GM19372 (cell line): ENCODE measurements around the gene LDAF1.
"Not testable (repeated sequence)": the region's sequence is repeated elsewhere in the genome, so short reads cannot be mapped to it uniquely, and the experiment has no call there.

Experiments used
- ATAC-seq: cut with Tn5 transposase; IDR thresholded peaks from one replicate; pipeline ENCODE4 v1.9.1; 2021; ENCODE audit warnings: mild to moderate bottlenecking, low read depth, moderate library complexity; ENCODE audit not compliant: unreplicated experiment

The LDAF1 gene

DNA sequence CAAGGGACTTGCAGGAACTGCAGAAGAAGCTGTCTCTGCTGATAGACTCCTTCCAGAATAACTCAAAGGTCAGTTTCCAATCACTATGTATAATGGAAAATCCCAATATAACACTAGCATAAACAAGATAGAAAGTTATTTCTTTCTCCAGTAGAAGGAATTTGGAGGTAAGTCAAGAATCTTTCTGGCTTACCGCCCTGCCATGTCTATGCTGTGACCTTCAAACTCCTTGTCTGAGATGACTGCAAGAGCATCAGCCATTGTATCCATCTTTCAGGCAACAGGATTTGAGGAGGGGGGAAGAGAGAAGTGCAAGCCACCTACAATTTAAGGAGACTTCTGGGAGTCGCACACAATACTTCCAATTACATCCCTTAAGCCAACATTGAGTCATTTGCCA, 2.7 kb downstream of the LDAF1 start:
- ATAC-seq, result no peak

DNA sequence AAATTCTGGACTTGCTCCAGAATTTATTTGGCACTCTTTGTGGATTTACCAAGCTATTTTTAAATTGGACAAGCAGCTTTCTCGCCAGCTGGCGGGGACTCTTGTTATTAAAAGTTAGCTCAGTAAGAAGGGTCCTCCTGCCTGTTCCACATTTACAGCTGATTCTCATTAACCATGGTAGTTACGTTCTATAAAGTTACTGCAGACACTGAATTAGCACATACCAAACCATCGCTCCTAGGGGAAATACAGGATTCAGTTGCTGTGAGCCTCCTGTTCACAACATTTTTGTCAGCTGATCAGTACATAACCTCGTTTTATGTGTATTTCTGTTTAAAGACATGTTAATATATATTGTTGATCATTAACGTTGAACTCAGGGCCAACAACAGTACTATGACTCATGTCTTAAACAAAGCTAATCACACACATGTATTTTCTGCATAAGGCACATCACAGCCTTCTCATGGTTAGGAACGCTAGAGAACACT, 4.2 kb downstream of the LDAF1 start:
- ATAC-seq, result no peak

- ATAC-seq, result no peak
Observed at GRCh38 chr16:21163576-21163975, 5.1 kb downstream of the LDAF1 start.

GRCh38 chr16:21164521-21165168, 6.2 kb downstream of the LDAF1 start:
- no peak for ATAC-seq

DNA sequence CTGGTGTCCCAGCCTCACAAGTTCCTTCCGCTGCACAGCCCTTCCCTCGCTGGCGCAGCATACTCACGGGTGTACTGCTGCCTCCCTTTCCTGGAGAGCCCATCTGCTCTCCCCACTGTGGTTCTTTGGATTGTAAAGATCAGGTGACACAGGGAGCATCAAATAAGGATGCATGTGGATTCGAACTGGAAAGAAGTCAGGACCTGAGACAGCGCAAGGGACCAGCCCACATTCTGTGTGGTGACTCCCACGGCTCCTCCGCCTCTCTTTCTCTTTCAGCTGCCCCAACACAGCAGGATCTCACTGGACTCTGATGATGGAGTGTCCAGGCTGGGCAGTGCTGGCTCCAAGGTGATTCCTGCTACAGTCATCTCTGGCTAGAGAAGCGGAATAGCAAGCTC, 8.1 kb downstream of the LDAF1 start:
- ATAC-seq, result no peak

GRCh38 chr16:21167360-21167759, 8.9 kb downstream of the LDAF1 start:
- ATAC-seq, result no peak

GRCh38 chr16:21167929-21168602, 9.6 kb downstream of the LDAF1 start:
- no peak for ATAC-seq

- ATAC-seq, result no peak
Observed at GRCh38 chr16:21169249-21169981, 10.9 kb downstream of the LDAF1 start.

- not testable (repeated sequence) for ATAC-seq
Observed at GRCh38 chr16:21170116-21170515, 11.6 kb downstream of the LDAF1 start.

GRCh38 chr16:21172650-21173049, 14.2 kb downstream of the LDAF1 start:
- no peak for ATAC-seq

DNA sequence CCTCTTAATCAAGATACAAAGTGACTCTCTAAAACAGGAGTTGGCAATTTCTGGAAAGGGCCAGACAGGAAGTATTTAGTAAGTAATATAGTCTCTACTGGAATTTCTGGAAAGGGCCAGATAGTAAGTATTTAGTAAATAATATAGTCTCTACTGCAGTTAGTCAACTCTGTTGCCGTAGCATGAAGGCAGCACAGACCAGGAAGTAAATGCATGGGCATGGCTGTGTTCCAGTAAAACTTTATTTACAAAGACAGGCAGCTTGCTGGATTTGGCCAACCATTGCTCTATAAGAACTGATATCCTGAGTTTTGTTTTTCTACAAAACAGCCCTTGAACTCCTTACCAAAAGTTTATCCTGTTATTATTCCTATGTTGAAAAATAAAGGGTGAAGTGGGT, 16.9 kb downstream of the LDAF1 start:
- ATAC-seq, result no peak

GRCh38 chr16:21179126-21179982, 20.9 kb downstream of the LDAF1 start:
- ATAC-seq, result no peak

DNA sequence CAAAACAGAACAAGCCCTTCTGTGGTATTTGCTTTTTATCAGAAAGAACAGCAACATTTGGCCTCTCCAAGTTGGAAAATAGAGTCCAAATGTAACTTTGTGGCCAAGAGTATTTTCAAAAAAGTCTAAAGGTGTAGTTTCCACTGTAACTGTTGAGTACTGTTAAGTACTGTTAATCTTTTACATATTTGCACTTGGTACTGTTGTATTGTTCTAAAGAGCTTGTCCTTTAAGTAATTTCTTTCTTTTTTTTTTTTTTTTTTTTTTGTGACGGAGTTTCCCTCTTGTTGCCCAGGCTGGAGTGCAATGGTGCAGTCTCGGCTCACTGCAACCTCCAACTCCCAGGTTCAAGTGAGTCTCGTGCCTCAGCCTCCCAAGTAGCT, 21.5 kb downstream of the LDAF1 start:
- ATAC-seq, result no peak

DNA sequence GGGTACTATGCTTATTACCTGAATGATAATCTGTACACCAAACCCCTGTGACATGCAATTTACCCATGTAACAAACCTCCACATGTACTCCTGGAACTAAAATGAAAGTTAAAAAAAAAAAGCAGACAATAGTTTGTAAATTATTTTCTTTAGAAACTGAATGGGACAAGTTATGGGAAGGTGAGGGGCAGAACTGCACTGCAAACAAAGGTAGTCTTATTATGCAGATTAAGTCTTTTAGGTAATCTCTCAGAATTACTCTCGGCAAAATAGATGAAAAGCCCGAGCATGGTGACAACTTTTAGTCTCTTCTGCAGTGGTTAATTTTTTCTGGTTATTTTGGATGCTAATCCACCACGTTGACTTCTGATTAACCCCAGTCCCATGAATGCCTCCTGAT, 25.5 kb downstream of the LDAF1 start:
- no peak for ATAC-seq

- ATAC-seq, result no peak
Observed at GRCh38 chr16:21184834-21185233, 26.4 kb downstream of the LDAF1 start.

- no peak for ATAC-seq
Observed at GRCh38 chr16:21185659-21186325, 27.3 kb downstream of the LDAF1 start.

DNA sequence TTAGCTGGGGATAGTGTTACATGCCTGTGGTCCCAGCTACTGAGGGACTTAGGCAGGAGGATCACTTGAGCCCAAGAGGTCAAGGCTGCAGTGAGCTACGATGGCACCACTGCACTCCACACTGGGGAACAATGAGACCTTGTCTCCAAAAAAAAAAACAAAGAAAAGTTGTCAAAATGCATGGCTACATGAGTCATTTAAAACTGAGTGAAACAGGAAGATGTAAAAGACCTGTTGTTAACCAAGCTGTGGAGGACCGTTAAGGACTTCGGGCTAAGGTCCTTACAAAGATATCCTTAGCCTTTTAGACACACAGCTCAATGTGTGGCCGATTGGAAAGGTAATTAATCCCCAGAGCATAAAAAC, 27.8 kb downstream of the LDAF1 start:
- no peak for ATAC-seq

- ATAC-seq, result no peak
Observed at GRCh38 chr16:21189311-21189710, 30.8 kb downstream of the LDAF1 start.

DNA sequence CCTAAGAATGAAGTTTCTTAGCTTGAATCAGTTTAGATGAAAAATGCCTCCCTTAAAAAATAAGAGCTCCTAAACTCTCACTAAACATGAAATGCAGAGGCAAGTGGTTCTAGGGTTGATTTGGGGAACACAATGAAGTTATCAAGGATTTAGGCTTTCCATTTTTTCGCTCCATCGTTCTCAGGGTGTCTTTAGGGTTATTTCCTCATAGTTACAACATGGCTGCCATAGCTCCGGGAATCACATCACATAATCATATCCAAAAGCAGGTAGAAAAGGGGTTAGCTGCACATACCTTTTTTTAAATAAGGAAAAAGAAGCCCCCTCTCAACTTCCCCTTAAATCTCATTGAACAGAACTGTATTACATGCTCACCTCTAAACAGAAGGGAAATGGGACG, 31.5 kb downstream of the LDAF1 start:
- no peak for ATAC-seq

- ATAC-seq, result no peak
Observed at GRCh38 chr16:21190599-21190998, 32.1 kb downstream of the LDAF1 start.
